ENCODE measurements around the gene TMEM63C.

TMEM63C gene

GRCh38 chr14:77181603-77182437, at the start of gene TMEM63C:
TMEM63C (plus strand) TSS chr14:77181798; CDS start chr14:77218814, 37,016 bp downstream.
- peak; percentile 100 for DNase-seq

DNA sequence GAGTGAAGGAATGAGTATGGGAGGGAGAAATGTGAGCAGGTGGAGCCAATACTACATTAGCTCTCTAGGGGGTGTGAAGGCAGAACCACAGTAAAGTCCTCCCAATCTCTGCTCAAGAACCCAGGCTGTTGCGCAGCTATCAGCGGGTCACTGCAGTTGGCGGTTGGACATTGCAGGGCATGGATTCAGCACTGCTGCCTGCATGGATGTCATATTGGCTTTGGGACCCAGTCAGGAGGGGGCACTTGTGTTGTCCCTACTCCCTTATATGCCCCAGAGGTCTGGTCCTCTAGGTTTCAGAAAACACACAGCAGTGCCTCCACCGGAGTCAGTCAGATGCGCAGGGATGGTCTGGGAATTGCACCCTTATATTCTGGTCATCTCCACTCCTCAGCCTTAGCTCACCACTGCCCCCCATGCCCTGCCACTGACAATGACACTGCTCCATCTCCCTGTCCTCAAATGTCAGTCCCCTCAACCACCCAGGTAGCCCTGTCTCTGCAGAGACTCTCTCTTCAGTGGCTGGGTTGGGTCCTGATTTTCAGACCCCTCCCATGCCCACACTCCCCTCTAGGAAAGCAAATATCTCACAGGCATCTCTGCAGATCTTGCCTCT, 49.6 kb upstream of the TMEM63C start:
- no peak for DNase-seq

DNA sequence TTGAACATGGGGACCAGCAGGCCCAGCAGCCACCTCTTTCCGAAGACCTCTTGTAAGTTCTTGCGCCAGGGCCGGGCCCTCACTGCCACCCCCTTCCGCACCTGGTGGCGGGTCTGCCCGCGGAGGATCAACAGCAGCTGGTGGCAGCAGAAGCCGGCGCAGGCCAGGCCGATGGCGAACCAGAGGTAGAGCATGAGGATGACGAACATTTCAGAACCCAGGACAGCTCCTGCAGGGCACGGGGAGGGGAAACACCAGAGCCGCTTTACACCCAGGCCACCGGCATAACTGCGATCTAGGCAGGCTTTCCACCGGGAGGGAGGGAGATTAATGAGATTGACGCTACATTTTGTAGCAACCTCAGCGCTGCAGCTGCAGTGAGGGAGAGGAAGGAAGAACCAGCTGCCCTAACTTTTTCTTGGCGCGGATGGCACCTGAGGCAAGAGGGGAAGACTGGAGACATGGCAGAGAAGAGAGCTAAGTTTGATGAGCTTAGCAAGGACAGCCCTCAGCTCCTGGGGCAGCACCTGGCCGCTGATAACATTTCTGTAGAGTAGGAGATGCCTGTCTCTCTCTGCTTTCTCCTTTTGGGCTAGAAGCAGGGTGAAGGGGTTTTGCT, 47.8 kb upstream of the TMEM63C start:
- no peak for DNase-seq

DNA sequence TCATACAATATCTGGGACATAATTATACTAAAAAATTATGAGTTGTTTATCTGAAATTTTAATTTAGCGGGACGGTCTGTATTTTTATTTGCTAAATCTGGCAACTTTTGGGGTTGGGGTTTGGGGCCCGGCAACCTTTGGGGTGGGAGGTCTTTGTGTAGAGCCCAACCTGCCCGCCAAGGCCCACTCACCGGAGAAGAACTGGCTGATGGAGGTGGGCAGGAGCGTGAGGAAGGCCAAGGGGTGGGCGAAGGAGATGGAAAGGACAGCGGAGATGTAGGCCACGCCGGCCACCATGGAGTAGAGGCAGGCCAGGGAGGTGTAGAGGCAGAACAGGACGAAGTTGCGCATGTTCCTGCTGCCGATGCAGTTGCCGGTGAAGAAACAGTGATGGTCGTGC, 42.6 kb upstream of the TMEM63C start:
- DNase-seq, result no peak

DNA sequence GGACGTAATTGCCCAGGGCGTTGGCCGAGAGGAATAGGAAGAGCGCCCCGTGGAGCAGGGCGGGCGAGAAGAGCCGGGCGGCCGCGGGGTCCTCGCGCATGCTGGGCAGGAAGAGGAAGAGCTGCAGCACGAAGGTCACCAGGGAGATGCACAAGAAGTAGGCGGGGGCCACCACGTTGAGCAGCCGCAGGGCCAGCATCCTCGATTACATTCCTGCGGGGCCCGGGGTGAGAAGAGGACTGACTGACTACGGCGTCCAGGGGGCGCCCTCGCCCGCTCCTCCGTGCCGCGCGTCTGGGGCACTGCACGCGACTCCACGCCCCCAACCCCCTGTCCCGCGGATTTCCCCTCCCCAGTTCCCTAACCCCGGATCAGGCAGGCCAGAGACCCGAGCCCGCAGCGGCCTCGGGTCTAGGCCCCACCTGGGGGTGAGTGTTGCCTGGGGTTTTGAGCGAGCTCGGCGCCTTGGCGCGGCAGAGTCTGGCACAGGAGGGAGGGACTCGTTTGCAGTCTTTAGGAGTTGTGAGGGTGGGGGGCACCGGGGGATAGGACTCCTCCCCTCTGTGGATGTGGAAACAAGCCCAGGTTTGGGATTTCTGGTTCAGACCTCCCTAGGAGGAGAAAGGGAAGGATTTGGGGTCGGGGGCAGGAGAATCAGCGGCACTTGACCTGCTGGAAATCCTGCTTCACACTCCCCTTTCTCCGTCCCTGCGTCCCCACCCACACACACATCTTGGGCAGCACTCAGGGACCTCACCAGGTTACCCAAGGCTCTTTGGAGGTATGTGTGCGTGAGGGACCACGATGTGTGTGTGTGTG, 41.8 kb upstream of the TMEM63C start:
- DNase-seq, result peak; percentile 42

DNA sequence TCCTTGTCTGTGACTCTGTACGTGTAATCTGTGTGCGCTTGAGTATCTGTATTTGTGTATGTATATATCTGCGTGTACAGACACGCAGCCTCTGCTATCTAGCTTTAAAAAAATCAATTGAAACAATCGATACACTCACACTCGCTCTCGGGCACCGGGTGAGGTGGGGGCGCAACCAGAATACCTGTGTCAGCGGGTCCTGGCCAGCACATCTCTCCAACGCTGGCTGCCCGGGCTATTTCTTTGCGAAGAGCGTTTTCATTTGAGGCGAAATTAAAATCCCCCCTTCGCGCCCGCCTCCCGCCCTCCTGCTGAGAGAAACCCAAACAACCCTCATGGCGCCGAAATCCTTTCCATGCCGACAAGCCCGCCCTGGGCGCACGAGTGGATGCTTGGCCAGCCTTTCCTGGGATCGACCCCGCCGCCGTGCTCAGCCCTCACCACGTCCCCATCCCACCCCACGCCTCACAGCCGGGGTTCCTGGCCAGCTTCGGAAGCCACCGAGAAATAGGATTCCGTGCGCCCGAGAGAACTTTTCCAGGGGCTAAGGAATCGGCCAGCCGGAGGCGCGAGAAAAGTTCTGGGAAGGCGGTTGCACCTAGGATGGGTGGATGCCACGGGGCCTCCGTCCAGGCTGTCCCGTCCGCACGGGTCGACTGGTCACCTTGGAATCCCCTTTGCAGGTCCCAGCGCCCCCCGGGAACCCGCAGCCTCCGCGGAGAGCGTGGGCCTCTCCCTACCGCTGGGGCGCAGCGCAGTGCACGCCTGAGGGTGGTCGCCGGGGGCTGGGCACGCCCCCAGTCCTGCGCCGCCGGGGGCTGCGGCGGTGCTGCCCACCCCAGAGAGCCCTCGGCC, 41.0 kb upstream of the TMEM63C start:
- peak; percentile 21 for DNase-seq

DNA sequence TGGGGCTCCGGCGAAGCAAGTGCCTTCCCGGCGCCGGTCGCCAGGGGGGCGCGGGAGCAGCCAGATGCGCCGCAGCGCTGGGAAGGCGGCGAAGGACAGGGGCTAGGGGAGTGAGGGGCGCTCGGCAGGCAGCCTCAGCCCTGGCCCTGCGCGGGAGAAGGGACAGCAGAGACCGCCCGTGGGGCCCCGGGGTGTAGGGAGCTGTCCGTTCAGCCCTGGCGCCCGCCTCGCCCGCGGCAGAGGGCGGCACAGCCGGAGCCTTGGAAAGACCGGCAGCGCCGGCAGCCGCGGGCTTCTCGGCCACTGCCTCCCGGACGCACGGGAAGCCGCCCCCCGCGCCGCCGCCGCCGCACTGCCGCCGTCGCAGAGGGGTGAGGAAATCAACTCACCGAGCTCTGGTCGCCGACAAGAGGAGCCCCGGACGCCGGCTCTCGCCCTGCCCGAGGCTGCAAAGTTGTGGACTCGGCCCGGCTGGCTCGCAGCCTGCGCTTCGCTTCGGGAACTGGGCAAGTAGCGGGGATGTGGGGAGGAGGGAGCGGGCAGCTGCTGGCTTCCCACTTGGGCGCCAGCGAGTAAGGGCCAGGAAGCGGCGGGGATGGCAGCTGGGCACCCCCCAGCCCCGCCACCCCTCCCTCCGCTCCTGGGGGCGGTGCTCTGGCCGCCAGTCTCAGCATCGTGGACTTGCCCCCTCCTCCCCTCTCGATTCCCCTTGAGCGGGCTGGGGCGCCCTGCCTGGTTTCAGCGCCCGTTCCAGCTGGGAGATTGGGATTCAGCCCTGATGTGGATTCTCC, 40.2 kb upstream of the TMEM63C start, which contains the start of gene ZDHHC22:
Gene ZDHHC22 (minus strand): TSS at position 578 of the 791 bp plus-strand sequence. CDS start 2,053 bp downstream, outside the sequence.
- peak; percentile 75 for DNase-seq

GRCh38 chr14:77142005-77142800, 39.4 kb upstream of the TMEM63C start:
- DNase-seq, result no peak

GRCh38 chr14:77143071-77143470, 38.5 kb upstream of the TMEM63C start:
- no peak for DNase-seq

GRCh38 chr14:77144412-77145115, 37.0 kb upstream of the TMEM63C start:
- DNase-seq, result peak; percentile 59

- no peak for DNase-seq
Observed at GRCh38 chr14:77145975-77146740, 35.4 kb upstream of the TMEM63C start.

- DNase-seq, result peak; percentile 31
Observed at GRCh38 chr14:77148510-77149231, 32.9 kb upstream of the TMEM63C start.

- DNase-seq, result peak; percentile 18
Observed at GRCh38 chr14:77151245-77151644, 30.4 kb upstream of the TMEM63C start.

DNA sequence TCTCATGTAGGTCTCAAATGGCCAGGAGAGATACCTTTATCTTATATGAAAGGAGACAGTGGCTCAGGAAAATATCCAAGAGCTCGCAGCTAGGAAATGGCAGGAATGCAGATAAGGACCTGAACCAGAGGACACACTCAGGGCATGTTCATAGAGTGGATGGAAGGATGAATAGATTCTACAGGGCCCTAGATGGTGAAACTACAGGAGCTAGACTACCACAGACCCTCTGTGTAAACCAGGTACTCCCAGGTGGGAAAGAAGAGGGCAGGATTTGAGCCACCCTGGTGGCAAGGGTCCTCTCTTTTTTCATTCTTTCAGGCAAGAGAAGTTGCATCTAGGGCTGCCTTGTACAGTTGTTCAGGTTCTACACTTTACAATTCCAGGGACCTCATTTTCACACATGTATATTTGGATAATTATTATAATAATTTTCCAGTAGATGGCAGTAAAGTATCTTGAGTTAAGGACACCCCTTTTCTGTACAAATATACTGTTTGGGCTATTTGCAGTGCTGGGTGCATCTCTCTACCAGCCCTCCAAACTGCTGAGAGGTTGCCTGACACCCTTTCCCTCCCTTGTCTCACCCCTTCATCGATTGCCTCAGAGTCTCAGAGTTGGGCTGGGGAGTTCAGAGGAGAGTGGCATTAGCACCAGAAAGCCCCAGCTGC, 29.5 kb upstream of the TMEM63C start:
- DNase-seq, result peak; percentile 68

DNA sequence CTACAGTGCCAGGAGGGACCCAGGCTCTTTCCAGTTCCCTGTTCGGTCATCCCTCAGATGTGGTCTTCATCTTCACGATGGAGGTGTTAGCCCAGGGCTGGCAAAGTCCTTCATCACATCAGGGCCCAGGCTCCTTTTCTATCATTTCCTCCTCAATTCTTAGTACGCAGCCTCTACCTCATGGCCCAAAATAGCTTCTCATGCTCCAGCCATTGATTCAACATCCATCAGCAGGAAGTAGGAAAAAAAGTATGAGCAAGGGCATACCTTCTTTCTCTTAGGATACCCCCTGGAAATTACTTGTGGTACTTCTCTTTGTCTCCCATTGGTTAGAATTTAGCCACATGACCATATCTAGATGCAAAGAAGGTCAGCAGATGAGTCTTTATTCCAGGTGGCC, 27.8 kb upstream of the TMEM63C start:
- no peak for DNase-seq

DNA sequence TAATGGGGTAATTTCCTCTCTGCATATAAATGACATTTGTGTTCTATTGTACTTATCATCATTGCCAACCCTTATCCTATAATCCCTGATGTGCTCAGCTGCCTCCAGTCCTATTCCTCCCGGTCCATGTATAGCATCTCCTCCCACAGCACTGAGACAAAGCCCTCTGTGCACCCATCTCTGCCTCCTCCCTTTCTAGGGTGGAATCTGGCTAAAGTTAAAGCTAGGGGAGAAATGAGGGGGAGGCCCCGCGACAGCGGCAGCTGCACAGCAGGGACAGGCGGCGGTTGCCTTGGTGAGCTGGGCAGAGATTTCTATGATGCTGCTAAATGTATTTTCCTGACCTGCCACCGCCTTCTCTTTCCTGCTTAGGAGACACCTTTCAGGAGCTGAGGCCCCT, 27.2 kb upstream of the TMEM63C start:
- no peak for DNase-seq

DNA sequence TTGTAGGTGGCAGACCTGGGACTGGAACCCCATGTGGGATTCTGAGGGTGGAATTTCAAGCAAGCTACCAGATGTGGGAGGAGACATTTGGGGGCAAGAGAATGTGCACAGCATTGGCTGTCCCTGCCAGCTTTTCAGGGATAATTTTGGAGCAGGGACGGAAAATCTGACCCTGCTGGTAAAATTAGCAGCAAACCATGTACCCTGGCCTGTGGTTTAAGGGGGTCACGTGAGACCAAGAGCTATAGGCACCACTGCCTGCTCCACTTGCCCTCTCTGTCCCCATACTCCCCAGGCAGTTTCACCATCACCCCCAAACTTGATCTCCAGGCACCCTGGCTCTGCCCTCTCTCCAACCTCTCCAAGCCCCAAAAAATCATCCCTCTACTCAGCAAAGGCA, 26.5 kb upstream of the TMEM63C start:
- no peak for DNase-seq
